Measurements from ENCODE around the gene IQCE.
"Not testable (repeated sequence)": the region's sequence is repeated elsewhere in the genome, so short reads cannot be mapped to it uniquely, and the experiment has no call there.

Gene IQCE

GRCh38 chr7:2521341-2521745 is 37.4 kb upstream of the IQCE start:
- no peak for DNase-seq

- peak; percentile 74 for DNase-seq
Measured at GRCh38 chr7:2521952-2522591, 36.7 kb upstream of the IQCE start.

GRCh38 chr7:2522780-2523433 is 35.9 kb upstream of the IQCE start:
- DNase-seq, result no peak

GRCh38 chr7:2523461-2523936 is 35.3 kb upstream of the IQCE start:
- DNase-seq, result no peak

- DNase-seq, result no peak
Measured at GRCh38 chr7:2523941-2524807, 34.6 kb upstream of the IQCE start.

GRCh38 chr7:2524808-2525657 is 33.7 kb upstream of the IQCE start:
- DNase-seq, result no peak

GRCh38 chr7:2525658-2526630 is 32.8 kb upstream of the IQCE start:
- DNase-seq, result no peak

- DNase-seq, result no peak
Measured at GRCh38 chr7:2526659-2527504, 31.9 kb upstream of the IQCE start.

GRCh38 chr7:2527505-2528467 is 31.0 kb upstream of the IQCE start:
- DNase-seq, result no peak

GRCh38 chr7:2528481-2529095 is 30.2 kb upstream of the IQCE start:
- DNase-seq, result no peak

GRCh38 chr7:2529161-2530070 is 29.4 kb upstream of the IQCE start:
- peak; percentile 59 for DNase-seq

- peak; percentile 85 for DNase-seq
Measured at GRCh38 chr7:2530071-2530987, 28.4 kb upstream of the IQCE start.

GRCh38 chr7:2530994-2531795 is 27.6 kb upstream of the IQCE start:
- DNase-seq, result not testable (repeated sequence)

GRCh38 chr7:2531796-2532110 is 27.0 kb upstream of the IQCE start:
- DNase-seq, result not testable (repeated sequence)

- not testable (repeated sequence) for DNase-seq
Measured at GRCh38 chr7:2532199-2532772, 26.5 kb upstream of the IQCE start.
